SK-N-SH (cell line): ENCODE measurements around the gene EIF1AD. TPM values are rescaled to one million over a fixed set of nuclear protein-coding genes. Genes with fewer than 3 reads are reported as not detected.

Experiments
- CTCF ChIA-PET: fragments of 300-600, 350-600 bp; formaldehyde crosslinking; extraction: SDS; loops from one replicate; lab custom pipeline; 2021; lab: Yijun Ruan, JAX
- POLR2A ChIA-PET: fragments of 350-600 bp; sonication (Branson Sonifier 250); formaldehyde crosslinking; extraction: SDS; loops from one replicate; lab custom pipeline; 2020; ENCODE audit warnings: antibody characterized with exemption, inconsistent platforms; lab: Yijun Ruan, JAX
- DNase-seq: peaks from one replicate; pipeline ENCODE4 v3.0.0; 2012
- H2AFZ ChIP-seq: fragments of 200-600 bp; sonication (generic); 2 replicates; pipeline ENCODE4 v1.8.1; 2016; ENCODE audit warnings: antibody characterized with exemption, mild to moderate bottlenecking, low read depth
- H3F3A ChIP-seq: fragments of 200-600 bp; sonication (generic); replicated peaks from 2 replicates; pipeline ENCODE3; 2016; ENCODE audit warnings: antibody characterized with exemption, mild to moderate bottlenecking; ENCODE audit not compliant: insufficient read depth
- H3K27ac ChIP-seq, 2 experiments: fragments of 200-500 bp in 1 of 2; fragments of 200-600 bp in 1 of 2; sonication (Bioruptor generic) in 1 of 2; sonication (generic), shearing (Covaris generic) in 1 of 2; 2 replicates each; pipeline versions ENCODE4 v1.5.1 to v1.6.1; 2014 to 2016; ENCODE audit warnings: low read depth in 2 of 2, inconsistent platforms in 1 of 2, low read length in 1 of 2, mild to moderate bottlenecking in 1 of 2, mixed read lengths in 1 of 2
- H3K27me3 ChIP-seq: fragments of 200-600 bp; sonication (generic), shearing (Covaris generic); 2 replicates; pipeline ENCODE4 v1.6.1; 2016; ENCODE audit warnings: mixed run types; ENCODE audit not compliant: insufficient read depth
- H3K36me3 ChIP-seq, 2 experiments: fragments of 200-500 bp in 1 of 2; fragments of 200-600 bp in 1 of 2; sonication (Bioruptor generic) in 1 of 2; sonication (generic) in 1 of 2; replicated peaks in 1 of 2; 2 replicates each; pipeline versions ENCODE3 to v1.5.1; 2014 to 2016; ENCODE audit warnings: low read length in 1 of 2, mild to moderate bottlenecking in 1 of 2; ENCODE audit not compliant: insufficient read depth in 2 of 2, control insufficient read depth in 1 of 2
- H3K4me1 ChIP-seq, 2 experiments: fragments of 200-500 bp in 1 of 2; fragments of 200-600 bp in 1 of 2; sonication (Bioruptor generic) in 1 of 2; sonication (generic), shearing (Covaris generic) in 1 of 2; 2 replicates each; pipeline versions ENCODE4 v1.5.1 to v1.6.1; 2014 to 2016; ENCODE audit warnings: low read depth in 1 of 2, low read length in 1 of 2, mixed run types in 1 of 2; ENCODE audit not compliant: insufficient read depth in 2 of 2, control insufficient read depth in 1 of 2
- H3K4me2 ChIP-seq: fragments of 200-600 bp; sonication (generic), shearing (Covaris generic); 2 replicates; pipeline ENCODE4 v1.6.1; 2017; ENCODE audit warnings: mixed run types
- H3K4me3 ChIP-seq, 2 experiments: fragments of 200-500 bp in 1 of 2; fragments of 200-600 bp in 1 of 2; sonication (Bioruptor generic) in 1 of 2; sonication (generic), shearing (Covaris generic) in 1 of 2; 2 replicates each; pipeline versions ENCODE4 v1.5.1 to v1.8.1; 2014 to 2016; ENCODE audit warnings: low read depth in 2 of 2, inconsistent platforms in 1 of 2, low read length in 1 of 2, mild to moderate bottlenecking in 1 of 2, mixed read lengths in 1 of 2, moderate library complexity in 1 of 2
- H3K79me2 ChIP-seq: fragments of 200-600 bp; sonication (generic); 2 replicates; pipeline ENCODE4 v1.8.1; 2017; ENCODE audit warnings: mild to moderate bottlenecking; ENCODE audit not compliant: insufficient read depth
- H3K9ac ChIP-seq: fragments of 200-600 bp; sonication (generic); 2 replicates; pipeline ENCODE4 v1.6.1; 2017; ENCODE audit warnings: mixed run types
- H3K9me2 ChIP-seq: fragments of 200-600 bp; sonication (generic); 2 replicates; pipeline ENCODE4 v1.6.1; 2017; ENCODE audit warnings: mixed run types
- H3K9me3 ChIP-seq: fragments of 200-600 bp; sonication (generic); 2 replicates; pipeline ENCODE4 v1.6.1; 2017; ENCODE audit warnings: mixed run types, mild to moderate bottlenecking, moderate library complexity
- H4K20me1 ChIP-seq: fragments of 200-600 bp; sonication (generic); 2 replicates; pipeline ENCODE4 v1.6.1; 2017; ENCODE audit warnings: mild to moderate bottlenecking, mixed run types; ENCODE audit not compliant: insufficient read depth
- CHD2 ChIP-seq: fragments of 150-350 bp; IDR thresholded peaks from 2 replicates; pipeline ENCODE4 v1.6.1; 2018; ENCODE audit warnings: low read length; ENCODE audit not compliant: partially characterized antibody
- EZH2phosphoT487 ChIP-seq: fragments of 200-600 bp; sonication (generic); IDR thresholded peaks from 2 replicates; pipeline ENCODE4 v1.6.1; 2017; ENCODE audit warnings: low read depth, mixed run types, mild to moderate bottlenecking, antibody characterized with exemption, moderate library complexity, borderline replicate concordance
- FOXJ3 ChIP-seq: sonication (generic); formaldehyde crosslinking; IDR thresholded peaks from 2 replicates; pipeline ENCODE4 v1.5.1; 2020; ENCODE audit warnings: mild to moderate bottlenecking, missing genetic modification reagents
- FOXM1 ChIP-seq: IDR thresholded peaks from 2 replicates; pipeline ENCODE4 v1.4.0; 2012; ENCODE audit warnings: low read depth, mild to moderate bottlenecking
- MEF2A ChIP-seq: IDR thresholded peaks from 2 replicates; pipeline ENCODE4 v1.4.0; 2012; ENCODE audit warnings: low read depth, borderline replicate concordance
- NFIC ChIP-seq: IDR thresholded peaks from 2 replicates; pipeline ENCODE4 v1.4.0; 2012; ENCODE audit warnings: borderline replicate concordance
- RFX5 ChIP-seq: IDR thresholded peaks from 2 replicates; pipeline ENCODE4 v1.6.1; 2012; ENCODE audit warnings: mild to moderate bottlenecking, improper control_type of control experiment, low read length
- WGBS: methylation state at CpG from one replicate; pipeline ENCODE4 v1.1.6; 2017; ENCODE audit warnings: low lambda C conversion rate; 5-methylcytosine and 5-hydroxymethylcytosine counted together
- polyA plus RNA-seq, 3 experiments: library from polyadenylated mRNA; depleted of rRNA; stranded (reverse); fragments of >200 nt; gene quantifications; 2 replicates each; pipeline ENCODE4 v1.2.3, GENCODE V29; 2012
- TF ChIP-seq, protein P1 (sequence below): fragments of 150-350 bp; IDR thresholded peaks from 2 replicates; pipeline ENCODE4 v1.6.1; 2016; ENCODE audit warnings: mild to moderate bottlenecking, low read depth, low read length

Gene EIF1AD
- polyA plus RNA-seq, 1 of the 3 experiments (the other 2 are of a cell fraction) = 28.9 TPM

DNA sequence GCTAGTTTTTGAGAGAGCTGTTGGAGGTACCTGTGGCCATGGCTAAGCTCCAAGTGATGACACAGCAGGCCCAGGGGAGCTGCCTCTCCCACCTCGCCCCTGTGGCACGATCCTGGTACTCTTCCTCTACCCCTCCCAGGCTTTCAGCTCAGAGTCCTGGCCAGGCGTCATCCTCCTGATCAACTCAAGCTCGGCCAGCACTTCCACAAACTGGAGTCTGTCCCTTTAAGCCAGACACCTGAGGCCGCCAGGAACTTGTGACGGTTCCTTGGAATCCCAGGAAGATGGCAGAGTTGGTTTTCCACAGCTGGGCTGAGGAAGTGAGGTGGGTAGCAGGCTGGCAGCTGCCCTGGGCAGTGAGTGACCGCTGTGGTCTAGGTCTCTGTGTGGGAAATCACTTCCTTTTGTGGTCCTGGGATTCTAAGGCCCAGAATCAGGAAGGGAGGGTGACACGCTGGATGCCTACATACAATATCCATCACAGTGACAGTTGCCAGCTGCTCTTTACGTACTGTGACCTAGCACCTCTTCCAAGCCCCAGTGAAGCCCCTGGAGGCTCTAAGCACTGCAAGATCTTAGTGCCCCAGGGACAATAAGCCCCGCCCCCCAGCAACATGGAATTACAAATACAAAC, 6.6 kb upstream of the EIF1AD start:
- CTCF ChIA-PET = interaction anchor here (0.6 to 2.3 kb wide), 4 partner anchors 14 to 44 kb away, joined by 3 to 23 read pairs (median 4); no protein-coding TSS in a partner anchor
- no peak for DNase-seq
- peaks cover 44% of the 10 kb centered on the region for H3F3A ChIP-seq
- H2AFZ ChIP-seq = 0 out of 2 replicates have a peak overlapping the region, but pooled peaks have one; percentile 31
- 0 out of 2 replicates have a peak overlapping the region, but pooled peaks have one; percentile 6 for H3K9ac ChIP-seq
- H3K4me3 ChIP-seq = no peak overlapping the region
- no peak overlapping the region for H3K4me2 ChIP-seq
- H3K27me3 ChIP-seq = no peaks in the 10 kb centered on the region
- peaks cover 4 to 6% of the 10 kb centered on the region in 2 experiments; a peak in 2 of 4 replicates for H3K4me1 ChIP-seq
- peaks cover 19% of the 10 kb centered on the region for H3K79me2 ChIP-seq
- H4K20me1 ChIP-seq = no peaks in the 10 kb centered on the region
- no peaks in the 10 kb centered on the region for H3K9me3 ChIP-seq
- POLR2A ChIA-PET = interaction anchor here (0.8 to 1.6 kb wide), 2 partner anchors 37 to 50 kb away, joined by 4 to 6 read pairs; no protein-coding TSS in a partner anchor
- H3K36me3 ChIP-seq = peaks cover 18% of the 10 kb centered on the region in 2 experiments
- H3K27ac ChIP-seq = peak overlapping the region in 1 of 2 experiments; percentile 13; a peak in 1 of 4 replicates
- TF ChIP-seq MEF2A = no peak
- TF ChIP-seq, protein P1, sequence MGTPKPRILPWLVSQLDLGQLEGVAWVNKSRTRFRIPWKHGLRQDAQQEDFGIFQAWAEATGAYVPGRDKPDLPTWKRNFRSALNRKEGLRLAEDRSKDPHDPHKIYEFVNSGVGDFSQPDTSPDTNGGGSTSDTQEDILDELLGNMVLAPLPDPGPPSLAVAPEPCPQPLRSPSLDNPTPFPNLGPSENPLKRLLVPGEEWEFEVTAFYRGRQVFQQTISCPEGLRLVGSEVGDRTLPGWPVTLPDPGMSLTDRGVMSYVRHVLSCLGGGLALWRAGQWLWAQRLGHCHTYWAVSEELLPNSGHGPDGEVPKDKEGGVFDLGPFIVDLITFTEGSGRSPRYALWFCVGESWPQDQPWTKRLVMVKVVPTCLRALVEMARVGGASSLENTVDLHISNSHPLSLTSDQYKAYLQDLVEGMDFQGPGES = no peak
- TF ChIP-seq FOXJ3 (CRISPR knock-in tag) = no peak
- no peak for TF ChIP-seq CHD2
- TF ChIP-seq NFIC = no peak
- no peak for TF ChIP-seq FOXM1
- TF ChIP-seq RFX5 = no peak
- TF ChIP-seq, all 33 proteins: peak for 0
- 53% methylated on average over 7 of the region's 10 CpGs for WGBS
- H3K9me2 ChIP-seq = no peaks in the 10 kb centered on the region

- no peak for DNase-seq
- 82% methylated on average over 2 of the region's 2 CpGs for WGBS
- H3K36me3 ChIP-seq = peaks cover 18% of the 10 kb centered on the region in 2 experiments
- ChIA-PET POLR2A (interaction anchor here (1.6 kb wide), 1 partner anchor 37 kb away, joined by 6 read pairs; no protein-coding TSS in a partner anchor), CTCF (interaction anchor here (0.9 to 2.3 kb wide), 2 partner anchors 14 to 37 kb away, joined by 4 to 23 read pairs; no protein-coding TSS in a partner anchor)
- peaks cover 6 to 9% of the 10 kb centered on the region in 2 experiments; a peak in 2 of 4 replicates for H3K4me1 ChIP-seq
- H3K9me3 ChIP-seq = no peaks in the 10 kb centered on the region
- no peak overlapping the region for H2AFZ ChIP-seq
- H3K27ac ChIP-seq = no peak overlapping the region
- H3K4me2 ChIP-seq = no peak overlapping the region
- H3K9me2 ChIP-seq = no peaks in the 10 kb centered on the region
- no peak overlapping the region for H3K4me3 ChIP-seq
- H3F3A ChIP-seq = peaks cover 41% of the 10 kb centered on the region
- no peaks in the 10 kb centered on the region for H4K20me1 ChIP-seq
- H3K9ac ChIP-seq = no peak overlapping the region
- TF ChIP-seq EZH2phosphoT487 = no peak
- no peak for TF ChIP-seq NFIC
- peaks cover 24% of the 10 kb centered on the region for H3K79me2 ChIP-seq
- H3K27me3 ChIP-seq = no peaks in the 10 kb centered on the region
Measured at GRCh38 chr11:66008095-66008467, 6.1 kb upstream of the EIF1AD start.
